Neural crest cell (in vitro differentiated cells): ENCODE measurements around the gene CRB2. TPM values are rescaled to one million over a fixed set of nuclear protein-coding genes. Genes with fewer than 3 reads are reported as not detected.
A peak's percentile ranks its signal among the peaks of the same experiment; 100 is the strongest.

Experiments
- DNase-seq: peaks from one replicate; pipeline ENCODE4 v3.0.0; 2021; ENCODE audit warnings: low read depth, mixed read lengths, low spot score
- H3K27ac Mint-ChIP-seq: one replicate; pipeline ENCODE4 v1.8.0; 2021; ENCODE audit warnings: mild to moderate bottlenecking, mixed read lengths; ENCODE audit not compliant: unreplicated experiment
- H3K27me3 Mint-ChIP-seq: 2 replicates; pipeline ENCODE4 v1.8.0; 2021; ENCODE audit warnings: low read depth, mild to moderate bottlenecking, mixed read lengths
- H3K36me3 Mint-ChIP-seq: 2 replicates; pipeline ENCODE4 v1.8.0; 2021; ENCODE audit warnings: low read depth, mild to moderate bottlenecking, mixed read lengths
- H3K4me1 Mint-ChIP-seq: 2 replicates; pipeline ENCODE4 v1.8.0; 2021; ENCODE audit warnings: mixed read lengths
- H3K4me3 Mint-ChIP-seq: one replicate; pipeline ENCODE4 v1.8.0; 2021; ENCODE audit warnings: mild to moderate bottlenecking, mixed read lengths
- H3K9me3 Mint-ChIP-seq: 2 replicates; pipeline ENCODE4 v1.8.0; 2021; ENCODE audit warnings: mixed read lengths
- total RNA-seq: library from RNA; stranded (reverse); gene quantifications from 2 replicates; pipeline ENCODE4 v1.2.1, GENCODE V29; 2021
- TF ChIP-seq, protein P1 (sequence below): fragments of 200-600 bp; sonication (generic); conservative IDR thresholded peaks from 2 replicates; pipeline ENCODE4 v1.5.0; 2021; ENCODE audit warnings: antibody characterized with exemption, mild to moderate bottlenecking

The CRB2 gene
- total RNA-seq, 1 donor from 2014 or later: 80.5 TPM

DNA sequence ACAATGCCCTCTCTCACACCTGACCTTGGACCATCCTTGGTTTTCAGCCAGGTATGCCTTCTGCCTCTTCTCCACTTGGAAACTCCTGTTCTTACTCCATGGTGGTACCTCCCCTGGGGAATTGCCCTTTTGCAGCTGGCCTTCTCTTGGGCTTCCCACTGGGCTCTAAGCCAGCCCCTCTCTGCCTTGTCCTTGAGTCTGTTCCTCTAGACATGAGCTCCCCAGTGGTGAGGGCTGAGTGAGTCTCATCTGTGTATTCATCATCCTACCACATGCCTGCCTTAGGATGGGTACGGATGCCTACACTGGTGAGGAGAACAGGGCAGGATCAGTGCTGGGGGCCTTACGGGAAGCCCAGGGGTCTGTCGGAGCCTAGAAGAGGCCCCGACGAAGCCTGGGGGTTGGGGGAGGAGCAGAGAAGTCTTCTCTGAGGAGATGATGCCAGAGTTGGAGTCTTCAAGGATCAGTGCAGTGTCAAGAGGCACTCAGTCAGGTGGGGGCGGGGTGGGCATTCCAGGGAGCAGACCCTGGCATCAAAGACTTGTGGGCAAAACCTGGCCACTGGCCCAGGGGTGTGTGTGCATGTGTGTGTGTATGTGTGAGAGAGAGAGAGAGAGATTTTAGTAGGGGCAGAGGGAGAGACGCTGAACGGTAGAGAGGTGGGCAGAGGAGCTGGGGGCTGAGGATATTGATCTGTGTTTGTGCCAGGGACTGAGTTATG is 5.2 kb upstream of the CRB2 start:
- no peak overlapping the region for H3K4me3 Mint-ChIP-seq
- H3K36me3 Mint-ChIP-seq: no peaks in the 10 kb centered on the region
- H3K27ac Mint-ChIP-seq: no peak overlapping the region
- no peak for DNase-seq
- no peaks in the 10 kb centered on the region for H3K9me3 Mint-ChIP-seq
- TF ChIP-seq, protein P1, sequence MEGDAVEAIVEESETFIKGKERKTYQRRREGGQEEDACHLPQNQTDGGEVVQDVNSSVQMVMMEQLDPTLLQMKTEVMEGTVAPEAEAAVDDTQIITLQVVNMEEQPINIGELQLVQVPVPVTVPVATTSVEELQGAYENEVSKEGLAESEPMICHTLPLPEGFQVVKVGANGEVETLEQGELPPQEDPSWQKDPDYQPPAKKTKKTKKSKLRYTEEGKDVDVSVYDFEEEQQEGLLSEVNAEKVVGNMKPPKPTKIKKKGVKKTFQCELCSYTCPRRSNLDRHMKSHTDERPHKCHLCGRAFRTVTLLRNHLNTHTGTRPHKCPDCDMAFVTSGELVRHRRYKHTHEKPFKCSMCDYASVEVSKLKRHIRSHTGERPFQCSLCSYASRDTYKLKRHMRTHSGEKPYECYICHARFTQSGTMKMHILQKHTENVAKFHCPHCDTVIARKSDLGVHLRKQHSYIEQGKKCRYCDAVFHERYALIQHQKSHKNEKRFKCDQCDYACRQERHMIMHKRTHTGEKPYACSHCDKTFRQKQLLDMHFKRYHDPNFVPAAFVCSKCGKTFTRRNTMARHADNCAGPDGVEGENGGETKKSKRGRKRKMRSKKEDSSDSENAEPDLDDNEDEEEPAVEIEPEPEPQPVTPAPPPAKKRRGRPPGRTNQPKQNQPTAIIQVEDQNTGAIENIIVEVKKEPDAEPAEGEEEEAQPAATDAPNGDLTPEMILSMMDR: no peak
- H3K4me1 Mint-ChIP-seq: peaks cover 14% of the 10 kb centered on the region
- peaks cover 32% of the 10 kb centered on the region for H3K27me3 Mint-ChIP-seq

GRCh38 chr9:123353041-123353440 is 3.0 kb upstream of the CRB2 start:
- TF ChIP-seq, protein P1: no peak
- Mint-ChIP-seq H3K9me3 (no peaks in the 10 kb centered on the region), H3K4me1 (peaks cover 27% of the 10 kb centered on the region), H3K36me3 (no peaks in the 10 kb centered on the region), H3K4me3 (peak overlapping the region; percentile 34), H3K27me3 (peaks cover 32% of the 10 kb centered on the region), H3K27ac (no peak overlapping the region)
- no peak for DNase-seq

- Mint-ChIP-seq H3K27ac (no peak overlapping the region), H3K9me3 (no peaks in the 10 kb centered on the region), H3K4me3 (peak overlapping the region; percentile 85), H3K36me3 (no peaks in the 10 kb centered on the region), H3K4me1 (peaks cover 38% of the 10 kb centered on the region), H3K27me3 (peaks cover 32% of the 10 kb centered on the region)
- DNase-seq: peak; percentile 94
- TF ChIP-seq, protein P1: peak; percentile 88
Observed at GRCh38 chr9:123353984-123354591, 1.9 kb upstream of the CRB2 start.

DNA sequence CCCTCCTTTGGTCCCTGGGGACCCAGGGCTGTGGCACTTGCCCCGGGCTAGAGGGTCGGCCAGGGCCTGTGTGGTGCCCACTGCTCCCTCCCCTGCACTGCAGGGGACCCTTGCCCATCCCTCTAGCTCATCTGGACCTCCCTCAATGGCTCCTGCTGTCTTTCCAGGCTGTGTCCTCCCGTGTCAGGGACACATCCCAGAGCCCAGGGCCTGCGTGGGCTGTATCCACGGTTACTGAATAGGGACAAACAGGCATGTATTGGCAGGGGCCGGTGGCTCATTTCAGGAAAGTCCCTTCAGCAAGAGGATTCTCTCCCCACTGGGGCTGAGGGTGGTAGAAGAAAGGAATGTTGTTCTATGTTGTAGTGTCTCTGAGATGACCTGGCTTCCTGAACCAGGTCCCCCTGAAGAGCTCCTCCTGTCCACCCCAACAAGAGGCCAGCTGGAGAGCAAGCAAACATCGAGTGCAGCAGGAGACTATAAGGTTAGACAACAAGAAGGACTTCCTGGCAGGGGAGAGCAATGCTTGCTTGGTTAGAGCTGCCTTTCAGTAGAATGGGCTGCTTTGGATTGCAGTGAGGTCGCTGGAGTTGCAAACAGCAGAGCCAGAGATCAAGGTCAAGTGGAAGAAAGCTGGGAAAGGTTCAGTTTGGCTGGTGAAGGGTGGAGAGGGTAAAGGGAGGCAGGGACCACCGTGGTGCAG is 1.0 kb upstream of the CRB2 start:
- H3K4me3 Mint-ChIP-seq: peak overlapping the region; percentile 87
- H3K9me3 Mint-ChIP-seq: no peaks in the 10 kb centered on the region
- TF ChIP-seq, protein P1: no peak
- H3K4me1 Mint-ChIP-seq: peaks cover 46% of the 10 kb centered on the region
- peak overlapping the region; percentile 88 for H3K27ac Mint-ChIP-seq
- no peaks in the 10 kb centered on the region for H3K36me3 Mint-ChIP-seq
- peaks cover 29% of the 10 kb centered on the region for H3K27me3 Mint-ChIP-seq
- DNase-seq: no peak

- peak; percentile 48 for DNase-seq
- Mint-ChIP-seq H3K36me3 (no peaks in the 10 kb centered on the region), H3K4me1 (peaks cover 63% of the 10 kb centered on the region), H3K27ac (peak overlapping the region; percentile 97), H3K9me3 (no peaks in the 10 kb centered on the region), H3K4me3 (peak overlapping the region; percentile 93), H3K27me3 (peaks cover 12% of the 10 kb centered on the region)
- TF ChIP-seq, protein P1: no peak
Observed at GRCh38 chr9:123356851-123357742, 1.1 kb downstream of the CRB2 start.
